T-helper 1 cell treated with Interleukin-12 subunit alpha and Interleukin-12 subunit beta and Interleukin-4 antibody, amounts not matched to agents 30 μg/mL and 1 μg/mL, for 36 hours (primary cell): ENCODE data around the gene DDRGK1.

ENCODE experiments used
- H3K27ac Mint-ChIP-seq: one replicate; pipeline ENCODE4 v1.8.0; 2021; ENCODE audit warnings: mild to moderate bottlenecking, mixed read lengths
- H3K27me3 Mint-ChIP-seq: one replicate; pipeline ENCODE4 v1.8.0; 2021; ENCODE audit warnings: low read depth, mixed read lengths
- H3K36me3 Mint-ChIP-seq: one replicate; pipeline ENCODE4 v1.8.0; 2021; ENCODE audit warnings: low read depth, mixed read lengths
- H3K4me1 Mint-ChIP-seq: one replicate; pipeline ENCODE4 v1.8.0; 2021; ENCODE audit warnings: low read depth, mixed read lengths
- H3K4me3 Mint-ChIP-seq: one replicate; pipeline ENCODE4 v1.8.0; 2021; ENCODE audit warnings: mild to moderate bottlenecking, moderate library complexity, mixed read lengths
- H3K9me3 Mint-ChIP-seq: one replicate; pipeline ENCODE4 v1.8.0; 2021; ENCODE audit warnings: mixed read lengths

Gene DDRGK1

GRCh38 chr20:3204124-3204794, at the start of gene DDRGK1:
DDRGK1 (minus strand) TSS chr20:3204682; CDS start chr20:3204627, 55 bp downstream.
- H3K27ac Mint-ChIP-seq, result peak within 1 kb of the TSS; percentile 98
- peak within 1 kb of the TSS; percentile 95 for H3K4me3 Mint-ChIP-seq
- H3K36me3 Mint-ChIP-seq, result peaks cover 17% of the 10 kb centered on the region
- H3K27me3 Mint-ChIP-seq, result no peaks in the 10 kb centered on the region
- H3K4me1 Mint-ChIP-seq, result peaks cover 14% of the 10 kb centered on the region
- no peaks in the 10 kb centered on the region for H3K9me3 Mint-ChIP-seq

GRCh38 chr20:3251806-3252205, 47.3 kb upstream of the DDRGK1 start:
- Mint-ChIP-seq H3K27ac (no peak overlapping the region), H3K36me3 (peaks cover 1% of the 10 kb centered on the region), H3K9me3 (no peaks in the 10 kb centered on the region), H3K4me1 (no peaks in the 10 kb centered on the region), H3K27me3 (peaks cover 23% of the 10 kb centered on the region), H3K4me3 (no peak overlapping the region)

GRCh38 chr20:3250091-3250504, 45.6 kb upstream of the DDRGK1 start:
- H3K4me1 Mint-ChIP-seq, result no peaks in the 10 kb centered on the region
- H3K27ac Mint-ChIP-seq, result no peak overlapping the region
- H3K4me3 Mint-ChIP-seq, result no peak overlapping the region
- H3K9me3 Mint-ChIP-seq, result no peaks in the 10 kb centered on the region
- peaks cover 1% of the 10 kb centered on the region for H3K36me3 Mint-ChIP-seq
- H3K27me3 Mint-ChIP-seq, result peaks cover 30% of the 10 kb centered on the region

- no peak overlapping the region for H3K4me3 Mint-ChIP-seq
- H3K27me3 Mint-ChIP-seq, result peaks cover 35% of the 10 kb centered on the region
- no peaks in the 10 kb centered on the region for H3K36me3 Mint-ChIP-seq
- no peaks in the 10 kb centered on the region for H3K9me3 Mint-ChIP-seq
- H3K4me1 Mint-ChIP-seq, result no peaks in the 10 kb centered on the region
- no peak overlapping the region for H3K27ac Mint-ChIP-seq
Observed at GRCh38 chr20:3248993-3249347, 44.5 kb upstream of the DDRGK1 start.

GRCh38 chr20:3248167-3248992, 43.9 kb upstream of the DDRGK1 start:
- H3K9me3 Mint-ChIP-seq, result no peaks in the 10 kb centered on the region
- H3K4me3 Mint-ChIP-seq, result peak overlapping the region; percentile 40
- no peaks in the 10 kb centered on the region for H3K4me1 Mint-ChIP-seq
- no peaks in the 10 kb centered on the region for H3K36me3 Mint-ChIP-seq
- H3K27me3 Mint-ChIP-seq, result peaks cover 41% of the 10 kb centered on the region
- no peak overlapping the region for H3K27ac Mint-ChIP-seq

GRCh38 chr20:3247638-3248037, 43.2 kb upstream of the DDRGK1 start:
- no peaks in the 10 kb centered on the region for H3K36me3 Mint-ChIP-seq
- H3K4me3 Mint-ChIP-seq, result no peak overlapping the region
- peaks cover 41% of the 10 kb centered on the region for H3K27me3 Mint-ChIP-seq
- no peaks in the 10 kb centered on the region for H3K9me3 Mint-ChIP-seq
- H3K4me1 Mint-ChIP-seq, result no peaks in the 10 kb centered on the region
- no peak overlapping the region for H3K27ac Mint-ChIP-seq

GRCh38 chr20:3246682-3247081, 42.2 kb upstream of the DDRGK1 start:
- peaks cover 49% of the 10 kb centered on the region for H3K27me3 Mint-ChIP-seq
- no peaks in the 10 kb centered on the region for H3K36me3 Mint-ChIP-seq
- no peak overlapping the region for H3K27ac Mint-ChIP-seq
- no peak overlapping the region for H3K4me3 Mint-ChIP-seq
- H3K4me1 Mint-ChIP-seq, result no peaks in the 10 kb centered on the region
- H3K9me3 Mint-ChIP-seq, result no peaks in the 10 kb centered on the region

- no peak overlapping the region for H3K4me3 Mint-ChIP-seq
- H3K27ac Mint-ChIP-seq, result no peak overlapping the region
- no peaks in the 10 kb centered on the region for H3K9me3 Mint-ChIP-seq
- no peaks in the 10 kb centered on the region for H3K4me1 Mint-ChIP-seq
- no peaks in the 10 kb centered on the region for H3K36me3 Mint-ChIP-seq
- peaks cover 56% of the 10 kb centered on the region for H3K27me3 Mint-ChIP-seq
Observed at GRCh38 chr20:3245711-3246110, 41.2 kb upstream of the DDRGK1 start.

- peaks cover 58% of the 10 kb centered on the region for H3K27me3 Mint-ChIP-seq
- no peaks in the 10 kb centered on the region for H3K36me3 Mint-ChIP-seq
- no peak overlapping the region for H3K4me3 Mint-ChIP-seq
- H3K27ac Mint-ChIP-seq, result no peak overlapping the region
- H3K9me3 Mint-ChIP-seq, result no peaks in the 10 kb centered on the region
- no peaks in the 10 kb centered on the region for H3K4me1 Mint-ChIP-seq
Observed at GRCh38 chr20:3245156-3245555, 40.7 kb upstream of the DDRGK1 start.

GRCh38 chr20:3244613-3245012, 40.1 kb upstream of the DDRGK1 start:
- Mint-ChIP-seq H3K4me3 (no peak overlapping the region), H3K27me3 (peaks cover 58% of the 10 kb centered on the region), H3K27ac (no peak overlapping the region), H3K36me3 (peaks cover 2% of the 10 kb centered on the region), H3K4me1 (peaks cover 5% of the 10 kb centered on the region), H3K9me3 (no peaks in the 10 kb centered on the region)

- Mint-ChIP-seq H3K27me3 (peaks cover 60% of the 10 kb centered on the region), H3K4me1 (peaks cover 7% of the 10 kb centered on the region), H3K36me3 (peaks cover 3% of the 10 kb centered on the region), H3K9me3 (no peaks in the 10 kb centered on the region), H3K4me3 (no peak overlapping the region), H3K27ac (no peak overlapping the region)
Observed at GRCh38 chr20:3243718-3244358, 39.4 kb upstream of the DDRGK1 start.

GRCh38 chr20:3242172-3242692, 37.8 kb upstream of the DDRGK1 start:
- H3K4me3 Mint-ChIP-seq, result no peak overlapping the region
- H3K27ac Mint-ChIP-seq, result no peak overlapping the region
- H3K4me1 Mint-ChIP-seq, result peaks cover 10% of the 10 kb centered on the region
- H3K36me3 Mint-ChIP-seq, result peaks cover 3% of the 10 kb centered on the region
- H3K27me3 Mint-ChIP-seq, result peaks cover 61% of the 10 kb centered on the region
- H3K9me3 Mint-ChIP-seq, result no peaks in the 10 kb centered on the region

GRCh38 chr20:3240776-3241363, 36.4 kb upstream of the DDRGK1 start:
- Mint-ChIP-seq H3K27ac (no peak overlapping the region), H3K27me3 (peaks cover 68% of the 10 kb centered on the region), H3K4me3 (peak overlapping the region; percentile 34), H3K4me1 (peaks cover 10% of the 10 kb centered on the region), H3K36me3 (peaks cover 3% of the 10 kb centered on the region), H3K9me3 (no peaks in the 10 kb centered on the region)
